SIG-M5 treated with dmso at 0.1 percent for 504 hours (cell line): ENCODE data around the gene COPS3.
A peak's percentile ranks its signal among the peaks of the same experiment; 100 is the strongest.

Experiments
- DNase-seq: peaks from one replicate; lab custom pipeline; 2025; ENCODE audit not compliant: unreplicated experiment; lab: John Stamatoyannopoulos, UW

Gene COPS3

GRCh38 chr17:17221329-17221728, 59.7 kb downstream of the COPS3 start:
- DNase-seq = no peak

DNA sequence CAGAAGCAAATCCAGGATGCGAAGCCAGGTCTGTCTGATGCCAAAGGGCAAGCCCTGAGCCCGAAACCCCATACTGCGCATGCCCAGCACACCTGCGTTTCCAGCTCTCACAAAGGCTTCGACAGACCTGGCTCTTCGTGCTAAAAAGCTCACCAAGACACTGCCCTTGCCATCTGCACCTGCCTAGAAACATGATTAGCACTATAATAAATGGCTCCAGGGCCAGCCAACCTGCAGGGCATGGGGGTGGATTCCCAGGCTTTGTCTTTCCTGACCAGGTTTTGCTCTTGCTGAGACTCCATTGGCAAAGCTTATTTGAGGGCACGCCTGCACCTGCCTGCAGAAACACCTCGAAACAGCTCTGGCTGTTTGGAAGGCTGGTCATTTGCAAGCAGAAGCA, 60.5 kb downstream of the COPS3 start:
- no peak for DNase-seq

DNA sequence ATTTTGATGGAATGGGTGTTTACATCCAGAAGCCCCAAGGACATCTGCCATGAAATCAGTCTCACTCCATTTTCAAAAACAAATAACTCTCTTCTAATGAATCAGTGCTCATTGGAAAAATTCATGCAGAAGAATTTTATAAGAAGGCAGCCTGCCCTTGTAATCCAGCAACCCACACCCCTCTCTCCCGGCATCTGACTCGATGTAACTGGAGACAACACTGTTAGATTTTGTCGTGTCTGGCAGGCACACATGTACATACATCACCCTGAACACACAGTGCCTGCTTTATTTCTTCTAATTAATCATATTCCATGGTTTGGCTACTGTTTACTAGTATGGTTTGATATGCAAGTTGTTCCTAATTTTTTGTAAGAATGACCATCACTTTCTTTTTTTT, 63.1 kb downstream of the COPS3 start:
- no peak for DNase-seq

- DNase-seq = no peak
These were observed 64.3 kb downstream of the COPS3 start for GRCh38 chr17:17216776-17217175.

DNA sequence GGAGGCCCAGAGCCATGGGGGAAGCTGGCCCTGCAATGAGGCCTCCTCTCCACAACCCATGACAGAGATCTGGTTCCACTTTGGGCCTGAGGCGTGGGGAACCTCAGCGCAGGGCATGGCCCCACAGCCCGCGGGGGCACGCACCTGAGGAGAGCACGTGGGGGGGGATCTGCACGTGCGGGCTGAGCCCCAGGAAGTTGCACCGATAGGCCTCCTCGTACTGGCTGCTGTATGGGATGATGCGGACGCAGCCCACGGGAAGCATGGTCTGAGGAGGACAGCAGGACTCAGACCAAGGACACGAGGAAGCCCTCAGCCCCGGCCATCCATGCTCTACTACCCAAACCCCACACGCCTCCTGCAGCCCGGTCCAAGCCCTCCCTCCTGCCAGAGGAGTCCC, 64.8 kb downstream of the COPS3 start:
- no peak for DNase-seq

DNA sequence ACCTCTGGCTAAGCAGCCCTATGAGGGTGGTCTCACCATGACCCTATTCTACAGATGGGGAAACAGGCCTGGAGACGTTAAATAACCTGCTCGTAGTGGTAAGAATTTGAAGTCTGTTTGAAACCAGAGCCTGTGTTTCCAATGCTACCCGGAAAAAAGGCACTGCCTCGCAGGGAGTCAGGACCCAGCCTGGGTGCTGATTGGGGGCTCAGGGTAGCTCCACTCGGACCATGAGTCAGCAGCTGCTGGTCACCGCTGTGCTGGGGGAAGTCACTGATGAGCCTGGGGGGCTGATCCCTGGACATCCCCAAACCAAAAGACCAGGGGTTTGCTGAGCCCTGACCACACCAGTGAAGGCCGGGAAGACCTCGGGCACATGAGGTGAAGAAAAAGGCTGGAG, 65.5 kb downstream of the COPS3 start:
- DNase-seq = no peak

DNA sequence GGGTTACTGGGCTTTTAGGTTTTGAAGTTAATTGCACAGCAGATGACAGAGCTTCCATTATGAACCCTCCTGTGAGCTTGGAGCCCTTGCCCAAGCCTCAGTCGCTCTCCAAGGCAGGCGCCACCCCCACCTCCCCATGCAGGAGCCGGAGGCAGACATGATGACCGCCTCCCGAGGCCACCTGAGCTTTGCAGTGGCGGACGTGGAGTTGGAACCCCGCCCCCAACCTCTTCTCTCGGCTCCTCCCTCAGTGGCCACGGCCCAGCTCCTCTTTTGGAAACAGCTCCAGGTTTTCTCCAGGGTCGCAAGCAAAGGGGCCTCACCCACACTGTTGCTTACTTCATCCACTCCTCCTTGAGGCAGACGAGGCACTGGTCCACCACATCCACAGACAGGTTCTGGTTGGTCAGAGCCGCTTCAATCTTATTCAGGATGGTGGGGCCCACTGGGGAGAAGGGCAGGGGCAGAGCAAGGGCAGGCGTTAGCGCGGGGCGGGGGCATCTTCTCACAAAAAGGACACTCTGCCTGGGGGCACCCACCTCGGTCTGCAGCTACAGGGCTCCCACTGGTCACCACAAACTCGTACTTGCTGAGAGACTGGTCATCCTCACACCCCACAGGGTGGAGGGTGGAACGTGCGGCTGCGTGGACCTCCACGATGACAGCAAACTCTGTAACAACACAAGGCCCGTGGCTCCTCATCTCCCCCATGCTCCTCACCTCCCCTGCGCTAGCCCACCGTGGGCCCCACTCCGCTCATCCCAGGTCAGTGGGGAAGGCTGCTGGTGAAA, 66.2 kb downstream of the COPS3 start:
- DNase-seq = no peak

DNA sequence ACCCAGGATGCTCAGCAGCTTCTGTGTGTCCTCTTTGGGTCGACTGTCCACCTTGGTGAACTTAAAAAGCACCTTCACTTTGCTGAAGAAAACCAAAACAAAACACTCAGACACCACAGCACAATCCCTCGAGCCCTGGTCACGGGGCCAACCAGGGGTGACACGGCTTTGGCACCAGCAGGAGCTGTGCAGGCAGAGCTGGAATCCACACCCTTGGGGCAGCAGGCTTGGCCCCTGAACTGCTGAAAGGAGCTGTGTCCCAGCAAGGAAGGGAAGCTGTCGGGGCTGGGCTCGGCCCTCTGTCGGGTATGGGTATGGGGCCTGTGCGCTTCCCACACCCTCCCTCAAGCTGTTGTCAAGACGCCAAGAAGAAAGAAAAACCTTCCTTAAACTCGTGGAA, 67.3 kb downstream of the COPS3 start:
- DNase-seq = no peak

DNA sequence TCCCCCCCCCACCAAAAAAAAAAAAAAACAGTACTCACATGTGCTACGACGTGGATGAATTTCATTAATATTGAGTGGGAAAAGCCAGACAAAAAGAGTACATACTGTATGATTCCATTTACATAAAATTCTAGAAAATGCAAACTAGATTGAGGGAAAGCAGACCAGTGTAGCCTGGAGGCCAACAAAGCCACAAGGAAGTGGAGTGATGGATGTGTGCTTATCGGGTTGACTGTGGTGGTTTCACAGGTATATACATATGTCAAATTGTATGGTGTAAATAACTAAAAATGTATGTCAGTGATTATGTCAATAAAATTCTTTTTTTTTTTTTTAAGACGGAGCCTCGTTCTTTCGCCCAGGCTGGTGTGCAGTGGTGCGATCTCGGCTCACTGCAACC, 73.0 kb downstream of the COPS3 start:
- no peak for DNase-seq

- no peak for DNase-seq
These were observed 74.1 kb downstream of the COPS3 start for GRCh38 chr17:17206913-17207335.

DNA sequence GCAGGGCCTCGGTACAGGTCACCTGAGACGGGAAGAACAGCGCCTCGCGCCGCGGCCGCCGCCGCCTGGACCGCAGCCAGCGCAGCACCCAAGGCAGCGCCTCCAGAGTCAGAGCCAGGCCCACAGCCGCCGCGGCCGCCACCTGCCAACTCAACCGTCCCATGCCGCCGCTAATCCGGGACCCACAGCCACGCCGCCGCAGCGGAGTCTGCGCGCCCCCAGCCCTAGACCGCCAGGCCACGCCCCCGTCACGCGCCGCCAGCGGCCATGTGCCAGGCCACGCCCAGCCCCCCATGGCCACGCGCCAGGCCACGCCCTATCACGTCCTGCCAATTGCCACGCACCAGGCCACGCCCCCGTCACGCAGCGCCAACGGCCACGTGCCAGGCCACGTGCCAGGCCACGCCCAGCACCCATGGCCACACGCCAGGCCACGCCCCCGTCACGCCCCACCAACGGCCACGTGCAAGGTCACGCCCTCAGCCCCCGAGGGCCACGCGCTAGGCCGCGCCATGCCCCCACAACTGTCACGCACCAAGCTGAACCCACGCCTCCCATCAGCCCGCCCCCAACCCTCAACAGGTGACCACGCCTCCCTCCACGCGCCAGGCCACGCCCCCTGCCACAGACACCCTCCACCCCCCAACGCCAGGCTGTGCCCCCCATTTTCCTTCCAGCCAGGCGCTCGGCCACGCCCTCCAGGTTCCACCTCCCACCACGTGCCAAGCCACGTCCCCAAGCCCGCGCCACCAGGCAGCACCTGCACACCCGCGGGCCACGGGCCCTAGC, 74.7 kb downstream of the COPS3 start, which contains the start of gene PLD6:
Gene PLD6 (minus strand): TSS at position 210 of the 789 bp plus-strand sequence. CDS start 47 bp downstream, at position 163.
- DNase-seq = peak; percentile 86

GRCh38 chr17:17205368-17206123, 75.5 kb downstream of the COPS3 start:
- peak; percentile 33 for DNase-seq

DNA sequence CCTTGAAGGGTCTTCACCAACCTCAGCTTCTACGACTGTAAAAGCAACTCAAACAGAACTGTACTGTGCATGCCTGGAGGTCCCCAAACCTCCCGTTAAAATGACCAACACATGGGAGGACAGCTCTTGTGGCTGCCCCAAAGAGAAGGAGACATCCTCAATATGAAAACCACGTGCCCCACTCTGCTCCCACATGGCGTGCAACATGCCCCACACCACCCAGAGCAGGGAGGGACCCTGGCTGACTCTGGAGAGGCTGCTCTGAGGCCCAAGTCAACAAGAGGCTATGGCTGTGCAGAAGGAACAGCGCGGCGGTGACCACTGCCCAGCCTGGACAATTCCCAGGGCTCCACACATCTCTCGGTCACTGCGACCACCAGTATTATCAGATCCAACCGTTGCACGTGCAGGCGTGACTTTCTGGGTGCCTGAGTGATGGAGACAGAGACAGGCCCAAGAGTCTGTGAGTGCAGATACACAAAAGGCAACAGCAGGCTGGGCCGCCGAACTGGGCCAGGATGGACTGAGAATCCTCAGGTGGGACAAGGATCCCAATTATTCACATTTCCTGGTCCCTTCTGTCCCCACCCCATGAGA, 76.3 kb downstream of the COPS3 start:
- no peak for DNase-seq

- no peak for DNase-seq
These were observed 76.9 kb downstream of the COPS3 start for GRCh38 chr17:17204041-17204591.

DNA sequence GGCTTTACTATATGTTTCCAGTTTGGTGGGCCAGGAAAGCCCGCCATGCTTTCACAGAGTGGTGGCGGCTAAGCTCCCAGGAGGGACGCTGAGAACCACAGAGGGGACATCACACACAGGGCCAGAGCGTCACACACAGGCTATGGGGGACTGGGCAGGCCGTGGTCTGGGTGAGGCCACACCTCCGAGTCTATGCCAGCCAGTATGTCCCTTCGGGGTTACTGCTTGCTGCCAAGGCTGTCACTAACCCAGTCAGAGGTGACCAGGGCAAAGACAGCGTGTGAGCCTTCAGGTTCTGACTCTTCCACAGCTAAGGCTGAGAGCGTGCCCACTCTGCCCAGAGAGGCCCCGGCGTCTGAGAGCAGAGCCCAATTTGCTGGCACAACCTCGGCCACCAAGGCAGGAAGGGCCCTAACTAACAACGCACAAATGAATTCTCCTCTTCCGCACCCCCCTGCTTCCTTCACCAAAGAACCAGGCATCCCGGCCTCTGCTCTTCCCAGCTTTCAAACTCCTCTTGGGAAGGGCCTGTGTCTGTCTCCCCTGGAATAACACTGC, 77.8 kb downstream of the COPS3 start:
- no peak for DNase-seq

GRCh38 chr17:17201907-17202306, 79.1 kb downstream of the COPS3 start:
- no peak for DNase-seq

- no peak for DNase-seq
These were observed 79.8 kb downstream of the COPS3 start for GRCh38 chr17:17201271-17201670.

DNA sequence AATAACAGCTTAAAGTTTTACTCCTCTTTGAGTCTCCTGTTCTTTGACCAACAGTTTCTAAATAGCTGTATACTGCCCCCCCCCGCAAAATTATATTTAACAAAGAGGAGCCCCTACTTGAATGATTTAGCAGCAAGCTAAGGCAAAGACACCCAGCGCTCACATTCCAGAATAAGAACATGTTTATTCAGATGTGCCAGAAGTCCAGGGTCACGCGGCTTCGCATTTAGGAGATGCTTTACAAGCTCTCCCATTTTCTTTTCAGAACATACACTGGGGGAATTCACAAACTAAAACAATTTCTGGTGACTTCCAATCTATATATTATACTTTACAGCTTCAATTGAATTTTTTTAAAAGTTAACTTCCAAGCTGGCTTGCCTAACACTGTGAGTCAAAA, 80.2 kb downstream of the COPS3 start:
- DNase-seq = no peak

- DNase-seq = no peak
These were observed 80.7 kb downstream of the COPS3 start for GRCh38 chr17:17200311-17200710.

- no peak for DNase-seq
These were observed 82.8 kb downstream of the COPS3 start for GRCh38 chr17:17198281-17198680.

GRCh38 chr17:17196776-17197175, 84.3 kb downstream of the COPS3 start:
- DNase-seq = no peak
